Skeletal muscle satellite cell (primary cell): Measurements from ENCODE around the gene GCKR.
"Not testable (repeated sequence)": the region's sequence is repeated elsewhere in the genome, so short reads cannot be mapped to it uniquely, and the experiment has no call there.

Experiments used
- H3K27me3 ChIP-seq: 2 replicates; pipeline ENCODE4 v1.7.0; 2013; ENCODE audit warnings: low read length; ENCODE audit not compliant: control insufficient read depth, insufficient read depth
- H3K36me3 ChIP-seq: 2 replicates; pipeline ENCODE4 v1.7.0; 2013; ENCODE audit warnings: mild to moderate bottlenecking, control low read depth, low read length; ENCODE audit not compliant: insufficient read depth
- H3K4me1 ChIP-seq: 2 replicates; pipeline ENCODE4 v1.7.0; 2013; ENCODE audit warnings: low read length; ENCODE audit not compliant: control insufficient read depth, insufficient read depth
- H3K4me2 ChIP-seq: 2 replicates; pipeline ENCODE4 v1.7.0; 2013; ENCODE audit warnings: mild to moderate bottlenecking, low read length
- H3K4me3 ChIP-seq: 2 replicates; pipeline ENCODE4 v1.7.0; 2013; ENCODE audit warnings: low read length
- H3K9ac ChIP-seq: 2 replicates; pipeline ENCODE4 v1.7.0; 2013; ENCODE audit warnings: mild to moderate bottlenecking, low read depth, low read length, moderate library complexity
- H3K9me3 ChIP-seq: replicated peaks from 2 replicates; pipeline ENCODE4 v1.7.0; 2013; ENCODE audit warnings: mild to moderate bottlenecking, control low read depth, low read length

Gene GCKR

DNA sequence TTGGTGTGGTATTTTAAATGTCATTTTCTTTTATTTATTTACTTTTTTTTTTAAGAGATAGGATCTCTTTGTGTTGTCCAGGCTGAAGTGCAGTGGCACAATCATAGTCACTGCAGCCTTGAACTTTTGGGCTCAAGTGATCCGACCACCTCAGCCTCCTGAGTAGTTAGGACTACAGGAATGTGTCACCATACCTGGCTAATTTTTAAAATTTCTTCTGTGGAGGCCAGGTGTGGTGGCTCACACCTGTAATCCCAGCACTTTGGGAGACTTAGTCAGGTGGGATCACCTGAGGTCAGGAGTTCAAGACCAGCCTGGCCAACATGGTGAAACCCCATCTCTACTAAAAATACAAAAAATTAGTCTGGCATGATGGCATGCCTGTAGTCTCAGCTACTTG, 52.7 kb downstream of the GCKR start:
- Histone ChIP-seq H3K4me3 (no peak overlapping the region), H3K9me3 (no peaks in the 10 kb centered on the region), H3K9ac (no peak overlapping the region), H3K4me1 (no peaks in the 10 kb centered on the region), H3K4me2 (no peak overlapping the region), H3K36me3 (no peaks in the 10 kb centered on the region), H3K27me3 (peaks cover 4% of the 10 kb centered on the region)

DNA sequence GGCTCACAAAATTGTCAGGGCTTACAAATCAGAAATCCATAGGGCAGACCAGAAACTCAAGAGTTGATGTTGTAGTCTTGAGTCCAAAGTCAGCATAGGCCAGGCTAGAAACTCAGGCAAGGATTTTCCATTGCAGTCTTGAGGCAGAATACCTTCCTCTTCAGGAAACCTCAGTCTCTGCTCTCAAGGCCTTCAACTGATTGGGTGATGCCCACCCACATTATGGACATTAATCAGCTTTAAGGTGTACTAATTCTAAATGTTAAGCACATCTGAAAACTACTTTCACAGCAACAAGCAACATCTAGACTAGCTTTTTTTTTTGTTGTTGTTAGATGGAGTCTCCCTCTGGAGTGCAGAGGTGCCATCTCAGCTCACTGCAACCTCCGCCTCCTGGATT, 54.9 kb downstream of the GCKR start:
- Histone ChIP-seq H3K9ac (no peak overlapping the region), H3K27me3 (peaks cover 4% of the 10 kb centered on the region), H3K4me1 (no peaks in the 10 kb centered on the region), H3K36me3 (no peaks in the 10 kb centered on the region), H3K4me2 (no peak overlapping the region), H3K9me3 (no peaks in the 10 kb centered on the region), H3K4me3 (no peak overlapping the region)

DNA sequence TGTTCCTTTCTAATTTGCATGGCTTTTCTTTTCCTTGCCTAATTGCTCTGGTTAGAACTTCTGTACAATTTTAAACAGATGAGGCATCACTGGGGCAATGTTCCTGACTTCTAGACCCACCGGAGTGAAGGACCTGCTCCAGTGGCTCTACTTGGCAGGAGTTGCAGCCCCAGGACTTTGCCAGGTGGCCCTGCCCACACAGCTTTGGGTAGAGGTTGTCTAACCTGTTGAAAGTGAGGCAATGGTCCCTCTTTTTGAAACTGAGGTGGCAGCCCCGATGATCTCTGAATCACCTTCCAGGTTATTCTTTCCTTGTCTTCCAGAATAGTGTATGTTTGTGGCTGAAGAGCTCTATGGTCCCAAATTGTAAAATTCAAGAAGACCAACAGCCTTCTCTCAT, 56.3 kb downstream of the GCKR start:
- no peaks in the 10 kb centered on the region for H3K4me1 ChIP-seq
- no peaks in the 10 kb centered on the region for H3K36me3 ChIP-seq
- no peak overlapping the region for H3K9ac ChIP-seq
- peaks cover 4% of the 10 kb centered on the region for H3K27me3 ChIP-seq
- H3K4me3 ChIP-seq, result no peak overlapping the region
- H3K4me2 ChIP-seq, result no peak overlapping the region
- H3K9me3 ChIP-seq, result no peaks in the 10 kb centered on the region

GRCh38 chr2:27554451-27554850, 57.8 kb downstream of the GCKR start:
- not testable (repeated sequence) for H3K4me3 ChIP-seq, H3K9me3 ChIP-seq, H3K36me3 ChIP-seq, H3K4me2 ChIP-seq, H3K9ac ChIP-seq, H3K27me3 ChIP-seq, H3K4me1 ChIP-seq

GRCh38 chr2:27559228-27559627, 62.6 kb downstream of the GCKR start:
- H3K4me1 ChIP-seq, result no peaks in the 10 kb centered on the region
- no peaks in the 10 kb centered on the region for H3K36me3 ChIP-seq
- no peak overlapping the region for H3K4me2 ChIP-seq
- H3K9ac ChIP-seq, result no peak overlapping the region
- H3K27me3 ChIP-seq, result no peaks in the 10 kb centered on the region
- no peaks in the 10 kb centered on the region for H3K9me3 ChIP-seq
- no peak overlapping the region for H3K4me3 ChIP-seq

DNA sequence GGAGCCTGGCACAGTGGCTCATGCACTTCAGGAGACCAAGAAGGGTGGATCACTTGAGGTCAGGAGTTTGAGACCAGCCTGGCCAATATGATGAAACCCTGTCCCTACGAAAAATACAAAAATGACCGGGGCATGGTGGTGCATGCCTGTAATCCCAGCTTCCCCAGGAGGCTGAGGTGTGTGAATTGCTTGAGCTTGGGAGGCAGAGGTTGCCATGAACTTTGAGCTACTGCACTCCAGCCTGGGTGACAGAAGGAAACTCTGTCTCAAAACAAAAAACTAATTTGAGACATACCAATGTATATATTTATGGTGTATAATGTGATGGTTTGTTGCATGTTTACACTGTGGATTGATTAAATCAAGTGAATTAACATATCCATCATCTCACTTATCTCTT, 64.4 kb downstream of the GCKR start:
- peaks cover 7% of the 10 kb centered on the region for H3K4me1 ChIP-seq
- no peaks in the 10 kb centered on the region for H3K27me3 ChIP-seq
- H3K9ac ChIP-seq, result no peak overlapping the region
- no peak overlapping the region for H3K4me3 ChIP-seq
- H3K9me3 ChIP-seq, result no peaks in the 10 kb centered on the region
- no peaks in the 10 kb centered on the region for H3K36me3 ChIP-seq
- no peak overlapping the region for H3K4me2 ChIP-seq

DNA sequence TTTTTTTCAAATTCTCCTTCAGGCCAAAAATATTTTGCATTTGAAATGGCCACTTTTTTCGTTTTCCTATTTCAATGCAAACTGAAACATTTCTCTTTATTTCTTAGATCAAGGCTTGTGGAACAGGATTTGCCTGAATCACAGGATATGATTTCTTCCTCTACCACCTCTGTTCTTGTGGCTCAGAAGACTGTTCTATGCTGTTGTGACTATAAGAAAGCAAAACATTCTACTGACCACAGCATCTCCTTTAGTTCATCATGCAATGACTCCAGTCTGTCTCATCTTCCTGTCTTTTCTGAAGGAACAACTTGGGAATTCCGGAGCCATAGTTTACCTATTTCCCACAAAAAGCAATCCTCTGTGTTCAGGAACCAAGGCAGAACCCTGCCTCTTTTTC, 70.0 kb downstream of the GCKR start:
- H3K36me3 ChIP-seq, result no peaks in the 10 kb centered on the region
- peak overlapping the region; percentile 34 for H3K4me3 ChIP-seq
- H3K9me3 ChIP-seq, result peaks cover 7% of the 10 kb centered on the region
- peak overlapping the region; percentile 52 for H3K9ac ChIP-seq
- peak overlapping the region; percentile 63 for H3K4me2 ChIP-seq
- H3K27me3 ChIP-seq, result no peaks in the 10 kb centered on the region
- H3K4me1 ChIP-seq, result peaks cover 20% of the 10 kb centered on the region

- no peak overlapping the region for H3K9ac ChIP-seq
- no peak overlapping the region for H3K4me2 ChIP-seq
- no peaks in the 10 kb centered on the region for H3K36me3 ChIP-seq
- no peak overlapping the region for H3K4me3 ChIP-seq
- H3K4me1 ChIP-seq, result peaks cover 20% of the 10 kb centered on the region
- peaks cover 7% of the 10 kb centered on the region for H3K9me3 ChIP-seq
- H3K27me3 ChIP-seq, result no peaks in the 10 kb centered on the region
Measured at GRCh38 chr2:27569398-27569797, 72.8 kb downstream of the GCKR start.

DNA sequence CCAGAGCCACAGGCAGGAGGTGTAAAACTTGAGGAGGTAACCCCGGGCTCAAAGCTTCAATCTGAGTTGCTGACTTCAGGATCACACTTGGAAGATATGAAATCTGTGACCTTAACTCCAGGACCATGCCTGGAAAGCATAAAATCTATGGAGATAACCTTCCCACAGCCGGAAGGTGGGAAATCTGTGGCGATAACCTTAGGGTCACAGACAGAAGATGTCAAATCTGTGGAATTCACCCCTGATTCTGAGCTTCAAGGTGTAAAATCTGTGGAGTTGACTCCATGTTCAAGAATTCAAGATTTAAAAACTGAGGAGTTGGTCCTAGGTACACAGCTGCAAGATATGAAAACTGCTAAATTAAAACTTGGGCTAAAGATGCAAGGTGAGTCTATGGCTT, 74.6 kb downstream of the GCKR start:
- H3K4me3 ChIP-seq, result no peak overlapping the region
- H3K36me3 ChIP-seq, result no peaks in the 10 kb centered on the region
- no peak overlapping the region for H3K9ac ChIP-seq
- no peak overlapping the region for H3K4me2 ChIP-seq
- H3K9me3 ChIP-seq, result peaks cover 8% of the 10 kb centered on the region
- peaks cover 12% of the 10 kb centered on the region for H3K4me1 ChIP-seq
- H3K27me3 ChIP-seq, result no peaks in the 10 kb centered on the region

GRCh38 chr2:27571681-27572080, 75.0 kb downstream of the GCKR start:
- Histone ChIP-seq H3K4me1 (peaks cover 8% of the 10 kb centered on the region), H3K4me2 (no peak overlapping the region), H3K9me3 (peaks cover 13% of the 10 kb centered on the region), H3K9ac (no peak overlapping the region), H3K4me3 (no peak overlapping the region), H3K27me3 (no peaks in the 10 kb centered on the region), H3K36me3 (no peaks in the 10 kb centered on the region)

- no peaks in the 10 kb centered on the region for H3K27me3 ChIP-seq
- H3K36me3 ChIP-seq, result no peaks in the 10 kb centered on the region
- no peak overlapping the region for H3K4me3 ChIP-seq
- H3K4me1 ChIP-seq, result peaks cover under 1% of the 10 kb centered on the region
- H3K9ac ChIP-seq, result no peak overlapping the region
- peaks cover 20% of the 10 kb centered on the region for H3K9me3 ChIP-seq
- H3K4me2 ChIP-seq, result no peak overlapping the region
Measured at GRCh38 chr2:27572439-27572838, 75.8 kb downstream of the GCKR start.

DNA sequence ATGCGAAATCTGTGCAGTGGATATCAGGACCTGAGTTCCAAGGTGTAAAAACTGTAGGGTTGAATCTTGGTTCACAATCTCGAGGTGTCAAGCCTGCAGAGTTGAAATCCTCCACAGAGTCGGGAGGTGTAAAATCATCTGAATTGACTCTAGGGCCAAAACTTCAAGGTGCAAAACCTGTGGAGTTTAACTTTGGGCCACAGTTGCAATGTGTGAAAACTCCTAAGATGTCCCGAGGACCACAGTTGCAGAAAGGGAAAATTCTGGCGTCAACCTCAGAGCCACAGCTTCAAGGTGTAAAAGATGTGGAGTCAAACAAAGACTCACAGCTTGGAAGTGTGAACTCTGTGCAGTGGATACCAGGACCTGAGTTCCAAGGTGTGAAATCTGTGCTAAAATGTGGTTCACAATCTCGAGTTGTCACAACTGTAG, 76.4 kb downstream of the GCKR start:
- Histone ChIP-seq H3K27me3 (no peaks in the 10 kb centered on the region), H3K36me3 (no peaks in the 10 kb centered on the region), H3K9ac (no peak overlapping the region), H3K4me2 (no peak overlapping the region), H3K4me1 (no peaks in the 10 kb centered on the region), H3K9me3 (peaks cover 17% of the 10 kb centered on the region), H3K4me3 (no peak overlapping the region)
